HG03565 (cell line): ENCODE data around the gene SERPINB13.
A peak's percentile ranks its signal among the peaks of the same experiment; 100 is the strongest.

Experiments used
- ATAC-seq: cut with Tn5 transposase; IDR thresholded peaks from one replicate; pipeline ENCODE4 v1.9.1; 2021; ENCODE audit warnings: mild to moderate bottlenecking, moderate library complexity; ENCODE audit not compliant: unreplicated experiment

SERPINB13 gene, protein sequence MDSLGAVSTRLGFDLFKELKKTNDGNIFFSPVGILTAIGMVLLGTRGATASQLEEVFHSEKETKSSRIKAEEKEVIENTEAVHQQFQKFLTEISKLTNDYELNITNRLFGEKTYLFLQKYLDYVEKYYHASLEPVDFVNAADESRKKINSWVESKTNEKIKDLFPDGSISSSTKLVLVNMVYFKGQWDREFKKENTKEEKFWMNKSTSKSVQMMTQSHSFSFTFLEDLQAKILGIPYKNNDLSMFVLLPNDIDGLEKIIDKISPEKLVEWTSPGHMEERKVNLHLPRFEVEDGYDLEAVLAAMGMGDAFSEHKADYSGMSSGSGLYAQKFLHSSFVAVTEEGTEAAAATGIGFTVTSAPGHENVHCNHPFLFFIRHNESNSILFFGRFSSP

DNA sequence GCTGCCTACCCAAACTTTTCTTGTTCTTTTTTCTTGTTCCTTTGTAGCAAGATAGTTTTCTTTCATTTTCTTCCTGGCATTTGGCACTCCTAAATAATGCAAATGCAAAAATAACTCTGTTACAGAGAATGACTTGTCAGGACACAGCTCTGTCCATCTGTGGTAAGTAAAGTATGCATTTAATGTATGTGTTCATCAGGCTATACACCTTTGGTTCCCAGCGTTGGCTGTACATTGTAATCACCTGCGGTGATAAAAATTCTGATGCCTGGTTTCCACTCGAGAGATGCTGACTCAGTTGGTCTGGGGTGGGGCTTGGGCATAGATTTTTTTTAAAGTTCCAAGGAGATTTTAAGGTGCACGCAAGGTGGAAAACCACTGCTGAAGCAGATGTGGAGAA, at the start of gene SERPINB13:
SERPINB13 (plus strand) TSS at position 378 of the 400 bp plus-strand sequence. CDS start 1,325 bp downstream, outside the sequence.
- ATAC-seq = no peak

DNA sequence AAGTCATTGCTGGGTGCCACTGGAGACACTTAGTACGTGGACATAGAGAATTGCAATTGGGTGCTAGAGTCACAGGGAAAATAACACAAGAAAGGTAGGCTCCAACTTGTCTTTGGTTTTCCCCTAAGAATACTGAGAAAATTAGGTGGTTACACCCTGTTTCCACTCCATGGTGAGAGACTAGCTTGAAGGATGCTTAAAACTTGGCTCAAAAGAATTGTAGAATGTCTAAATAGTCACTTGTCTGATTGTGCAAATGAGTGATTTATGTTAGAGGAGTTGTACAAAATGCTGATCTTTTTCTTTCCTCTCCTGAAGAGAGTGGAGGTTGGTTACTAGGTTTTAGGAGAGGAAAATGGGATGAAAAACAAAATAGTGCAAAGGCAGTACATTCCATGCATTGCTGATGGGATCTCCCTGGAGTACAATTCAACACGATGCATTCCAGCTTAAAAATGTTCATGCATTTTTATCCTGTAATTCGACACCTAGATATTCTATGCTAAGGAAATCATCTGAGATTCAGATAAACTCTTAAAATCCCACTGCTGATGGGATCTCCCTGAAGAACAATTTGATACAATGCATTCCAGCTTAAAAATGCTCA, 47.1 kb upstream of the SERPINB13 start:
- no peak for ATAC-seq

DNA sequence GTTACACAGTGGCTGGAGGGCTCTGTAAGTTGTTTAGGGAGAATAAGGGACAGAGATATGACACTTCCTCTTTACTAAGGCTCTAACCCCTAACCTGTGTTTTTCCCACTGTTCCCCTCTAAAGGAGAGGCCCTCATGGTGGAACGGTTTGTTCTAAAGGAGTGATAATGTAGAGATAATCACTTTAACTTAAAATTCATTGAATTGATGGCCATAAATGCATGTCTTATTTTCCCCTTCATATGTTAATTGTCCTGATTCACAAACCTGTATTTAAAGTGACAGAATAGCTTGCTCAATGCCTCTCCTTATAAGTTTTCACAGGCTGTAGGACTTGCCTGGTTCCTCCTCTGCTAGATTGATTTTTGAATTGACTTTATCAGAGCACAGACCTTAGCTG, 45.1 kb upstream of the SERPINB13 start, which contains the start of gene SERPINB12:
SERPINB12 (plus strand) TSS at position 301 of the 400 bp plus-strand sequence. CDS start 13,791 bp downstream, outside the sequence.
- no peak for ATAC-seq

DNA sequence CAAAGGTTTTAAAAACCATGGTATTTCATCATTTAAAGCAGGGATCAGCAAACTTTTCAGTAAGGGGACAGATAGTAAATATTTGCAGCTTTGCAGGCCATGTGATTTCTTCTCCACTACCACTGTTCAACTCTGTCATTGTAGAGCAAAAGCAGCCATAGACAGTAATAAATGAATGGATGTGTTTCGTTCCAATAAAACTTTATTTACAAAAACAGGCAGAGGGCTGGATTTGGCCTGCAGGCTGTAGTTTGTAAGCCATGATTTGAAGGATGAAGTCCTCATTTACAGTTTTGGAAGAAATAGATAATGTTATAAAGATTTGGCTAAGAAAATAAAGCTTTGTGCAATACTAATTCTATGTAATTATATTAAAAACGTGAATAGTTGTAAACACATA, 43.1 kb upstream of the SERPINB13 start:
- no peak for ATAC-seq

DNA sequence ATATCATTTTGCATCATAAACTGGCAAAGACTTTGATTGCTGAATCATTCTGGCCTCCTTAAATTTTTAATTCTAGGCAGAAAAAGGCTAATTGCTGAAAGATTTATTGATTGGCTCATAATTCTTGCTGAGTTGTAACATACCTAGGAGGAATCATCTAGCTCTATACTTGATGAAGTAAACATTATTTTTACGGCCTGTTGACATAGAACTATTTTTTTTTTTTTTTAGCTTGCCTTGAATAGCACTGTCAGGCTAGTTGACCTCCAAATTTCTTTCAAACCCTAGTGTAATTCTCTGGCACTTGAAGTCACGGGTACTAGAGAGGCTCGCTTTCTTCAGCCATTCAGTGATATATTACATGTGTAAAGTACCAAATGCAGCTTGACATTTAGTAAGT, 42.1 kb upstream of the SERPINB13 start:
- no peak for ATAC-seq

DNA sequence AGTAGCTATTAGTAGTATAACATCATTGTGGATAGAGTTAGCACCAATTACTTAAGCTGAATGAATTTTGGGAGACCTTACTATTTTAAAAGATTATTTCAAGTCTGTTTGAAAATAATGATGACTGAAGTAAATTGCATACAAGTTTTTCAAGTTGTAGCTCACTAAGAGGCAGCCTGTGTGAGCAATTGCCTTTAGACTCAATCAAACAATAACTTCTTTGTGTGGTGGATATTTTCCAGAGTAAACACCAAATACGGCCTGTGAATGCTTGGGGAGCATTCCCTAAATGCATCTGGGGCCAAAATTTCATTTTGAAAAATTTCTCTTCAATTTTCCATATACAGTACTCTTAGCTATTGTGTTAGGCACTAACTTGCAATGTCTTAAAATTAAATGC, 37.1 kb upstream of the SERPINB13 start:
- ATAC-seq = no peak

DNA sequence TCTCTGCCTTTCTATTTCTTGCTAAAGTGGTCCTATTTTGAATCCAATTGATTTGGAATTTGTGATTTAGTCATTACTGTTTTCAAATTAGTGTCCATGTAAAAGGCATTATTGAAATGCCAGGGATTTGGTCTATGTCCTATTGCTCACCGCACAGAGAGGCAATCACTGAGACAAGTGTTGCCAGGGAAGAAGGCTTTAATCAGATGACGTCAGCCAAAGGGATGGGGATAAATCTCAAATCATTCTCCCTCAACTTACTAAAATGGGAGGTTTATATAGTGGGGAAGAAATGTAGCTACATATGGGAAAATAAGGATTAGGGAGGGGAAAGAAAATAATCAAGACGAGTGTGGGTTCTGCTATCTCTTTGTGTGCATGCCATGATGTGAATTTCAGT, 35.4 kb upstream of the SERPINB13 start:
- no peak for ATAC-seq

DNA sequence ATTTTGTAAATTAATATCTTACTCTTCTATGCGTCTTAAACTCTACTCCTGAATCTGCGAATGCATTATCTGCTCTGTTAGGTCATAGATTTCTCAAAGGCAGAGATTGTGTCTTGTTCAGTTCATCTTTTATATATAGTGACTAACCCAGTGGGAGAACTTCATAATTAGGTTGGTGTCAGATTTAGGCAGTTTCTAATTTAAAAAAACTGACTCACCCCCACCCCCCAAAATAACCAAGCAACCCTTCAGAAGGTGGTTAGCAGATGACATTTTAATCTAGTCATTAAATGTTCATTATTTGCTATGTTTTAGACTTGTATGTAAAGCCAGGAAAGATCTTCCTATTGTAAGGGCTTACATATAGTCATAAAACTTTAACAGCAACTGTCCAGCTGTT, 34.6 kb upstream of the SERPINB13 start:
- no peak for ATAC-seq

DNA sequence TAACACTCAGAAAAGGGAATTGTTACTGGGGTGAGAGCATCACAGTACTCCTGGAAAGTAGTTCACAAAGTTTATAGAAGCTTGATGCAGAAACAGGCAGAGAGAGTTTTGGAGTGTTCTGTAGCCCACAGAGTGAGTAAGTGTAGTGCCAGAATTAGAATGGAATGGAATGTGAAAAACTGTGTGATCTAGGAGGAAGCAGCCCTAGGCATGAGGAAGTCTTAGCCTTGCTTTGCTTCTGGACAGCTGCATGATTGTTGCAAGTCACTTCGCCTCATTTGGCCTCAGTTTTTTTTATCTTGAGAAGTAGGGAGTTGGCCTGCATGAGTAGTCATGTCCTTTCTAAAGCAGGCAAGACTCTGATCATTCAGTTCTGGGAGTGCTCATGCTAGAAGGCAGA, 34.1 kb upstream of the SERPINB13 start:
- ATAC-seq = no peak

DNA sequence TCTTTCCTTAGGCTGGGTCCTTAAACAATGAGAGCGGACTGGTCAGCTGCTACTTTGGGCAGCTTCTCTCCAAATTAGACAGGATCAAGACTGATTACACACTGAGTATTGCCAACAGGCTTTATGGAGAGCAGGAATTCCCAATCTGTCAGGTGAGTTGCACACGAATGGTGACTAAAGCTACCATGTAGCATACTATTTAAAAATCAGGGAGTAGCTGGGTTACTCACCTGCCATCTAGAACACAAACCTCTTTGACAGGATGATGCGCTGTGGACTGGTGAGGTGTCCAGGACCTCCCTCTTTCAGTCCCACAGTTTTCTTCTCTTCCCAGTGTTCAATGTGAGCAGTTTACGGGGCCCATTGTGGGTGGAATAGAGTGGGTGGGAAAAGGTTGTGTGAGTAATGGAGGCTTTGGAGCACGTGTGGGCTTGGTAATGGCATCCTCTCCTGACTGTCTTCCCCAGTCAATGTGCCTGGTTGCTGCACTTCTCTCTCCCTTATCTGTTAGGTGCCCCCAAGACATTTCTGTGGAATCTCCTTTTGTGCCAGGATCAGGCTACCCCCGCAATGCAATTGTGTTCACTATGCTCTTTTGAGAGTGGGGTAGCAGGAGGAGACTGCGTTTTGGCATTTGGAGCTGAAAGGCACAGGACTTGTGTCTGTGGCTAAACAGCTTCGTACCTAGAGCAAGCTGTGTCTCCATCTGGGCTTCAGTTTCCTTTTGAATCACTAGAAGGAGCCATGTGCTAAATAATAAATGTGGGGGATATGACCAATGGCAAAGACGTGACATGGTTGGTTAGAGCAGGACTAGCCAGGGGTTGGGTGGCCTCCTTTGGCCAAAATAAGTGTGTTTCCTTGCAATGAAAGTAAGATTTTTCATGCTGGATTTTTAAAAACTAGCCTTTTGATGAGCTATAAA, 27.3 kb upstream of the SERPINB13 start:
- ATAC-seq = peak; percentile 43

DNA sequence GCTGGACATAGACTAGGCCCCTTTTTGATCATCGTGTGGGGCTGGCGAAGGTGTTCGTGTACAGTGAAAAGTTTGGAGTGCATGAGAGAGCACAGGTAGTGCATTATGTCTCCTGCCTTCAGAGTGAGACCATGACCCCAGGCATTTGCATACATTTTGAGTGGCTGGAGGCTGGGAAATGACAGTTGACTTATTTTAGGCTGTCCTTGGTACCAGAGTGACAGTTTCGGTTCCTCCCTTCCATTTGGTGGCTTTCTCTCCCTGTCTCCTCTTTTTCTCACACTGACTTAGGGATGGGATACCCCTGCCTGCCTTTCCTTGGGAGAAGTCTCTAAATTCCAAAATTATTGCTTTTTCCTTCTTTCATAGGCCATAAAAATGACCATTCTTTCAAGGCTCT, 24.9 kb upstream of the SERPINB13 start:
- ATAC-seq = peak; percentile 82

DNA sequence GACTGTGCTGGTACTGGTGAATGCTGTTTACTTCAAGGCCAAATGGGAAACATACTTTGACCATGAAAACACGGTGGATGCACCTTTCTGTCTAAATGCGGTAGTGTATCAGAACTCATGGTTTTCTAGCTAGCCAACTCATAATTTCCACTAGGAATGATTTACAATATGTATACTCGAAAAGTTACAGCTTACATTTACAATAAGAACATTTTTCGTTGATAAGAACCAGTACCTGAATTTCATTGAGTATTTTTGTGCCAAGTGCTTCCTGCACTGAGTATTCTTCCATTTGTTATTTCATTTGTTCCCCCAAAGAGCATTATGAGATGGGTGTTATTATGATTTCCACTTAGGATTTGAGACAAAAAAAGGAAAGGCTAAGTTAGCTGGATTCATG, 23.1 kb upstream of the SERPINB13 start:
- no peak for ATAC-seq

DNA sequence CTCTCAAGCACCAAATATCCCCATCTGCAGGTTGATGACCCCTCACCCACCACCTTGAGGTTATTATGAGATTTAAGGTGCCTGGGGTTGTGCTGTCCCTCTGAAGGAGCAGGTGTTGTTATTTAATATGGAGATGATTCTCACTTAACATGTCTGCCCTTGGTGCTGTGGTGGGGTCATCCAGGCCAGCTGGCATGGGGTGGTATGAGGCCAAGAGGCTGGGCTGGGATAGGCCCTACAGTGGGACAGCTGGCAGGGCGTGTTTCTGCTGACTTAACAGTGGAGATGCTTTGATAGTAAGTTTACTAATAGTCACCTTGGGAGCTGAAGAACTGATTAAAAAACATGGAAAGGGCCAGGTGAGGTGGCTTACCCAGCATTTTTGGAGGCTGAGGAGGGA, 22.6 kb upstream of the SERPINB13 start:
- ATAC-seq = no peak

DNA sequence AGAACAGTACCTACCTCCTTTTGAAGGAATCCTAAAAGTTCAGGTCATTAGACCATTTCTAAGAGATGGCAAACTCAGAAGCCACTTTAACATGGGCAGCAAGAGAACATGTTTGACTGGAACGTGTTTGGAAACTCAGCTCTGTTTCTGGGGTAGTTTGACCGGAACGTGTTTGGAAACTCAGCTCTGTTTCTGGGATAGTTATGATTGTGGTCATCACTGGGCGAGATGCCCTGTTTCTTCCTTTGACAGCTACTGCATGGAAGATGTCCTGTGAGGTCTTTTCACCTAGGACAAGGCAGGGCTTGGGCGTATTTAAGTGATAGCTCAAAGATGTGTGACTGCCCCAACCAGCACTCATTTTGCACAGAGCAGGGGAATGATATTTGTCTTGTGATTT, 19.9 kb upstream of the SERPINB13 start:
- ATAC-seq = no peak

DNA sequence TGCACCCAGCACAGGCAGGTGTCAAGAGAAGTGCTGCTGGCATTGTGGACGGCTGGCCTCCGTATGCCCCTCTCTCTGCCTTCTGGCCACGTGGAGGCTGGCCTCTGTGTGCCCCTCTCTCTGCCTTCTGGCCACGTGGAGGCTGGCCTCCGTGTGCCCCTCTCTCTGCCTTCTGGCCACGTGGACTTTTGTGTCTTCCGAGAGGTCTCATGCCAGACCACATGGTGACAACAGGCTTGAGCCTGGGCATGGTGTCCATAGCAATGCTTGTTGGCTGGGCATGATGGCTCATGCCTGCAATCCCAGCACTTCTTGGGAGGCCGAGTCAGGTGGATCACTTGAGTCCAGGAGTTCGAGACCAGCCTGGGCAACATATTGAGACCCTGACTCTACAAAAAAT, 19.3 kb upstream of the SERPINB13 start:
- no peak for ATAC-seq

DNA sequence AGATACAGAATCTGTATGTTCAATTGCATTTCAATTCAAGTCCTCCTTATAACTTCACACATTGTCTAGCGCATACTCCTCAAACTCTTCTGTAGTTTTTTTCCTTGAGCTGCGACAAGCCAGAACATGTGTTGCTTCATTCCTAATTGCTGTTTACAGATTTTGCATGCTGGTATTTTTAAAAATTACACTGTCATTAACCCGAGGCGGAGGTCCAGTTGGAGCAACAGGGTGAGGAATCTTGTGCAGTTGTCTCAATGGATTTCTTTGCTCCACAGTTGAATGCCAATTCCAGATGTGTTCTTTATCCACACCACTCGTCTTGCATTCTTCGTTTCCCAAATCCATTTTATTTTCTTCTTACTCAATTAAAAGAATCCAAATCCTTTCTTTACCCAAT, 16.4 kb upstream of the SERPINB13 start:
- no peak for ATAC-seq

DNA sequence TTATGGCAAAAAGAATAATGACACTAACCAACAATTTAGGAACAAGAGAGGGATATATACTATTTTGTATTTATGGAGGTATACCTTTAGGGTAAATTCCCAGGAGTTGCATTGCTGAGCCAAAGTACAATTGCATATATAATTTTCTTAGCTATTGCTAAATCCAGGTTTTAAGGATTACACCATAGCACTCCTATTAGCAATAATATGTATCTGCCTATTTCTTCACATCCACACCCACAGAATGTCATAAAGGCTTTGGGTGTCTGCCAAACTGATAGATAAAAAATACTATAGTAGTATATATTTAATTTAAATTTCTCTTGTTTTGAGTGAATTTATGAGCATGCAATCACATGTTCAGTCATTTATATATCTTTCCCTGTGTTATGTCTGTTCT, 11.5 kb upstream of the SERPINB13 start:
- ATAC-seq = no peak

DNA sequence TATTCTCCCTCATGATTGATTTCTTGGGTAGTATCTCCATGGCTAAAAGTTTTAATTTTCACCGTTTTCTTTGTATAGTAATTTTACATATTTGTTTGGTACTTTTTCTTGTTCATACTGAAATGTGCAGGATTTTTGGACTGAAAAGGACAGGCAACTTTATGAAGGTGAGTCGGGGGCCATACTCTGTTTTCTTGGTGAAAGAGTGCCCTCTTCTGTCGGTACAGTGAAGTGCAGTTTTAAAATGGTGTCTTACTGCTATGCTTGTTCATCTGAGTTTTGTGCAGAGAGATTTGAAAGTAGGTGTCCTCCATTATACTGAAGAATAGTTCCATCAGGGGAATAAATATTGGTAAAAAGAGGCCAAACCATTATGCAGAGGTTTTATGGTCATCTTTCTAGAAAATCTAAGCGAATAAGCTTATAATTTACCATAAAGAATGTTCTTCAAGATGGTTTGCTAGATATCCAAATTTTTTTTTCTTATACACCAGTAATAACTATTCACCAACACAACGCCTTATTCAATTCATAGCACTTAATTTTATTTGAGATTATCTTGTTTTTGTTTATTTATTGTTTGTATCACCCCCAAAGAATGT, 8.7 kb upstream of the SERPINB13 start:
- no peak for ATAC-seq

DNA sequence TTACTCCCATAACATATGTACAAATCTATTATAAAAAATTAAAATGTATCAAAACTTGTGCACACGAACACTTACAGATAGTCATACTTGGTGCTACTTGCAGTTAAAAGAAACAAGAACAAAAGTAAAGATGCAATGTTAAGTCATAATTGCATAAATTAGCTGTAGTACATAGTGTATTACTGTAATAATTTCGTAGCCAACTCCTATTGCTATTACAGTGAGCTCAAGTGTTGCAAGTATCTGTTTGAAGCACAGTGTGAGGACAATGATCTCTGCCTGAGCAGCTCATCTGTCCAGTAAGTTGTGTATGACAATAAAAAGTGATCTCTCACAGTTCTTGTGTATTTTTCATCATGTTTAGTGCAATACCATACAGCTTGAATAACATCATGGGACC, 7.5 kb upstream of the SERPINB13 start:
- no peak for ATAC-seq

DNA sequence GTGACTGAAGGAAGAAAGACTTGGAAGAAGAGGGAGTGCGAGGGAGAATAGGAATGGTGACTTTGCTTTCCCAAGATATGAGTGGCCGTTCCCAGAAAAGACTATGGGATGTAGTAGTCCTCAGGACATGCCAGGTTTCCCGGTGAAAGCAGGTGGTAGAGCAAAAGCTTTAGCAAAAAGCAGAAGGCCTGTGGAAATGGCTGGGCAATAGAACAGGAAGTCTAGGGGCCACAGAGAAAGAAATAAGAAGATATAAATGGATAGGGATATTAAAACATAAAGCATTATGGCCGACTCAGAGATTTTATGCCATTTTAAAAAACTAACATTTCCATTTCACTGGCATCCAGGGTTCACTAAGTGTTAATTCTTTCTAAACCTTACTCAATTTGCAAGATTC, 1.2 kb upstream of the SERPINB13 start:
- no peak for ATAC-seq

DNA sequence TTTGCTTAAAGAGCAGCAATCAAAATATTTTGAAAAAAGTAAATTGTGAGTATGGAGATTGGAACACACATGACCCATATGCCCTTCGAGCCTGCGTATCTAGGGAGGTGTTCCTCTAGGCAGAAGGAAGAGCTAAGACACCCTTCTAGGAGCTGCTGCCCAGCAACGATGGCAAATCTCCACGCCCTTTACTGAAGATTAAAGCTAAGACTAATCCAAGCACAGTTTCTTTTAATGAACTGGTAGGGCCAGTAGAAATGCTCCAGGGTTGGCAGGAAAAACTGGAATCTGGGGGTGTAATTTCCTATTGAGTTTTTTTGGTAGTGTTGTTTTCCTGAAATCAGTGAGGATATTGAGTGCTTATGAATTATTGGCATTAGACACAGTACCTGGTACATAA, 712 bp upstream of the SERPINB13 start:
- no peak for ATAC-seq
